ENCODE measurements around the gene KCNMB2.
A peak's percentile ranks its signal among the peaks of the same experiment; 100 is the strongest.

The KCNMB2 gene

GRCh38 chr3:178583963-178584575 is 47.8 kb downstream of the KCNMB2 start:
- DNase-seq, result no peak

DNA sequence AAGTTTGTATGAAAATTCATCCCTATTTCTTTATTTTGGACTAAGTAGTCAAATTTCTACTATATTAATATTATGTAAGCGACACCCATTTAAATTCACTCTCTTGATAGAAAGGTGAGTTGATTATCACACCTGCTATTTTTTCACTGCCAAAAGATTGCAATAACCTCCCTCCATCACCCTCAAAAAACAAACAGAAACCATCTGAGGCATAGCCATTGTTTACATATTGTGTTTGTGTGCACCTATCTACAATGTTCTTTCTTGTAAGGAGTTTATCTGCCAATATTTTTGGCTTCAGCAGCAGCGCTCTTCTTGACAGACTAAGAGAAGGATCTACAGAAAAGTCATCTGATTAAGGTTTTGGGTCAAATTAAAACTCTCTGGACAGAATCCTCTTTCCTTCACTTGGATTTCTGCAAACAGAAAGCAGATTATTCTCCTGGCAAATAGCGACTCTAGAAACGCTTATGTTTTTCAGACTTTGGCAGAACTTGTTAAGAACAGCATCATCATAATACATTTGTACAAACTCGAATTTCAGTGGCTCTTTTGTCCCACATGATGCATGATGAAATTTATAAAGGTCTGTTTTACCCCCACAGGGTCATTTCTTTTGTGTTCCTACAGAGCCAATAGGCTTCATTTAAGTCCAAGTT is 48.6 kb downstream of the KCNMB2 start:
- DNase-seq, result no peak

- no peak for DNase-seq
Observed at GRCh38 chr3:178585454-178585853, 49.2 kb downstream of the KCNMB2 start.

DNA sequence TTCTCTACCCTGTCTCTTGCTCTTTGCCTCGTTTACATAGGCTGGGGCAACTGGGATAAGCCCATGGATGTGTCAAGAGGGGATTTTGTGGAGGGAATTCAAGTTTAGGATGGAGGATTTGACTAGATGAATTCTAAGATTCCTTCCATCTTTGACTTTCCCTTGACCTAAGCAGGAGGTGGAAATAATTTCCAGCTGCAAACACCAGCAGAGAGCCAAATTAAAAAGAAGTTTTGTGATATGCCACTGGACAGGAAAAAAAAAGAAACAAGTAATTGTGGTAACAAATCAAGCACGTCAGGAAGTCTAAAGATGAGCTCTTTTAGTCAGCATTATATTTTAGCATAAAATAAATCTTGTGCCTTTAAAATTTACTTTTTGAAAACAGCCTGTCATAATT is 49.8 kb downstream of the KCNMB2 start:
- no peak for DNase-seq

DNA sequence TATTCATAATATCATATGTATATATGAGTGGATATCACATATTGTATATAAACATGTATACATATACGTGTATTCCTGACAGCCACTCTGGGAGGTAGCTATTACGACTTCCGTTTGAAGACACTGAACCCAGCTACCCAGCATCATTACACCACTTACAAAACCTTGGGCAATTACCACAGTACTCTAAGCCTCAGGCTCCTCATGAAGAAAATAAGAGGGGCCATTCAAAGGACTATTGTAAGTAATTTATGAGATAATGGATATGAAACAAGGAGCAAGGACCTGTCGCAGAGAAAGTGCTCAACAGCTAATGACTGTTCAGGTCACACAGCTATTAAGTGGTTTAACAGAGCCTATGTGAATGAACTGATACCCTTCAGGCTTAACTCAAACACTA is 52.4 kb downstream of the KCNMB2 start:
- DNase-seq, result no peak

- DNase-seq, result no peak
Observed at GRCh38 chr3:178593786-178594185, 57.5 kb downstream of the KCNMB2 start.

DNA sequence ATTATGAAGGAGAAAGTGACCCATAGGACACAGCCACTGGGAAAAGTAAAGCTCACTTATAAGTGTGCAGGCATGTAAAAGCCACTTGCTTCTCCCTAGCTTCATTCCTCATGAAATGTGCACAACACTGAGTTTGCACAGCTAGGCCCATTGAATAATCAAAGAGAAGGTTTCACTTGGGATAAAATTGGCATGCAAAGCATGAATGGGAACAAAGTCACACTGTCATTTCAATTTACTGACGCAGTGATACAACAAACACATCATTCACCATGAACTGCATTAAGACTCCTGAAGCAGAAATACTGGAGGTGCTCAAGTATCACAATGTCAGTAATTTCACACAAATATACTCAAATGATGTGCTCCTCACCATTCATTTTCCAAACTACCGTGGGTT is 61.1 kb downstream of the KCNMB2 start:
- no peak for DNase-seq

- DNase-seq, result no peak
Observed at GRCh38 chr3:178602856-178603255, 66.6 kb downstream of the KCNMB2 start.

DNA sequence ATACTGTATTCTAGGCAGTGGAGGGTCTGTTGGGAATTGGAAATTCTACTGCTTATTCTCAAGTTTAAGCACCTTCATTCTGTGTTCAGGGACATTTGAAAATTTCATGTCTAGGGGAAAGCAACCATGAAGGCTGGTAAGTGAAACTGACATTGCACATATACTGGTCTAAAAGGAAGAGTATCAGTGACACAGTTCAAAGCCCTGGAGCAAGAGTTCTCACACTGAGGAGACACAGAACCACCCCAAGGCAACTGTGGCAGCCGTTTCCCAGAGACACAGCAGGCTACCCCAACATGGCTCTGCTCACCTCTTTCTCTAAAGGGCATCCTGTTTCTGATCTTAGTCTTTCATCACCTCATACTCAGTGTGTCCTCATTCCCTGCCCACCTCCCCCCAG is 67.5 kb downstream of the KCNMB2 start:
- DNase-seq, result no peak

- peak; percentile 12 for DNase-seq
Observed at GRCh38 chr3:178618197-178618596, 82.0 kb downstream of the KCNMB2 start.

DNA sequence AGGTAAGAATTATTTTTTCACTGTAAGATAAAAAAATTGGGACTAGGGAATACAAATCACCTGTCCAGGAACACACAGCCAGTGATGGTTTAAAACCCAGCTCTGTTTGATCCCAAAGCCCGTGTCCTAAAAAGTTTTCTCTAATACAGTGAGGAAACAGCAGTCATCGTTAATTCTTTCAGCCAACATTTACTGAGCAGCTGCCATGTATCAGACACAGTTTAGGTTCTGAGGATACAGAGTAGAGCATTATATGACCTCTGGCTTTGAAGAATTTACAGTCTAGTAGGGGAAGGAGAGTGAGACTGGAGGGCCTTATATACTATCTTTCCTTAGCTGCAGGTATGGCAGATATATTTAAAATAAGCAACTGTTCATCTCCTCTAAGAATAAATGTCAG is 82.7 kb downstream of the KCNMB2 start:
- DNase-seq, result no peak

GRCh38 chr3:178623666-178624255 is 87.5 kb downstream of the KCNMB2 start:
- DNase-seq, result peak; percentile 40

DNA sequence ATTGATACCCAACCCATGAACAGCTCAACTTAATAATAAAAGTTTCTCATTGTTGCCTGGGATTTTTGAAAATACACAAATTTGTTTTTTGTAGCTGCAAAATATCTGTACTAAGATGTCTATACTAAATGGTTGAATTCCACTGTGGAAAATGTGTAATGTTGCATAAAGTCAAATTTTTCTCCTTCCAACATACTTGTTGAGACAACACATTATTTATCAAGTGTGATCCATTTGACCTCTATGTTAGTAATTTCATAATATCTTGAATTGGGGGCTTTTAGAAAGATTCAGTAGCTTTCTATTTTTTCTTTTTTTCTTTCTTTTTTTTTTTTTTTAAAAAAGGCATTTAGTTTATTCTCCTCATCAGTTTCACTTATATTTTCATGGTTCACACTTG is 88.0 kb downstream of the KCNMB2 start:
- DNase-seq, result no peak

- DNase-seq, result no peak
Observed at GRCh38 chr3:178625053-178625600, 88.9 kb downstream of the KCNMB2 start.

DNA sequence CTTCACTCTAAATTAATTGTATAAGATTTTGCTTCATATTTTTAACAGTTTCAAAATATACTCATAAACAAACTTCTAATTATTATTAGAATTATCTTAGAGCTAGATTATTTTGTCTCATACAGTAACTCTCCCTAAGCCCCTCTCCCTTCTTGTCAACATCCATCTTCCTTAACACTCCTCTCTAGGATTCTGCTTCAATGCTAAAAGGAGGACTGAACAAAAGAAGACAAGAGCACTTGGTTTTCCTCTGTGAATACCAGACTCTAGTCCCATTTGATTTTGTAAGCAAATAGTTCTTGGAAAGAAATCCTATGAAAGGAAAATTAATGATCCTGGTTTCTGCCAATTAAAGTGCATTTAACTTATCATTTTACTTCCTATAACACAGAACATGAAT is 91.8 kb downstream of the KCNMB2 start:
- no peak for DNase-seq

DNA sequence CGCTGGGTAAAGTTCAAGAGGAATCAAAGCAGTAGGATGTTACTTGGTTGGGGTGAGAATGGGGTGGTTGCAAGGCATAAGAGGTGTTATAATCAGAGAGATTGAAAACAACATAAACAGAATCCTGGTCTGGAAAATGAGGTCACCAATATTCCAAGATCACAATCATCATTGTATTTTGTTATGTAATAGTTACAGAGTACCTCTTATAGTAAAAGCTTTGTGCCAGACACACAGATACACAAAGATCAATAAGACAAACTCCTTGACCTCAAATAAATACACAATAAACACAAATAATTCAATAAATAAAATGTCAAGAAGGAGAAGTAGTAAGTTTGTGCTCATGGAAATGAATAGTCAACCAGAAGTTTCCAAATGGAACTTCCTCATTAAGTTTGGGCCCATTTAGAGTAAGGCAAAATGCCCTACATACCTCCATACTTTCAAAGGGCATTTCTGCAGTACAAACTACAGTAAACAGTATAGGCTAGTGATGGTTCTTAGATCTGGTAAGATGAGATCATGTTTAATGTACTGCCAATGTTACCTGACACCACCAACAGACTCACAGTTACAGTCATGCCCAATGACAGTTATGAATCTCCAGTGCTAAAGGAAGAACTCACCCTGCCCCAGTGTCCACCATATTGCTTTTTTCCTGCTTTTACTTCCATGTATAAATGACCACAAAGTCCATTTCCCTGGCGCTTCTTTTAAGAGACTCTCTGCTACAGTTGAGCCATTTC is 93.4 kb downstream of the KCNMB2 start:
- DNase-seq, result no peak

DNA sequence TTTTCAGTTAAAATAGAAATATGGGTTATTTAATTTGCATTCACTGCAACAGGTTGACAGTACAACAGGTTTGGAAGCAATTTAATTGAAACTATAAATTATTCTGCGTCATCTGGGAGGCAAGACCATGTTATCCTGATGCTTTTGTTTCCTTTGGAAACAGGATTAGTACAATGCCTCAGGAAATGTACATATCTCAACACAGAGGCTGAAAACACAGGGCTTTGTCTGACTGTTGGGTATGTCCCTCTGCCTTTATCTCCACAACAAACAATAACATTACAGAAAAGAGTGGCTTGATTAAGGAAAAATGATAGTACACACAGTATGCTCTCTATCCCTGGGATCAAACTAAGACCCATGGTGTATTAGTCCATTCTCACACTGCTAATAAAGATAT is 95.7 kb downstream of the KCNMB2 start:
- DNase-seq, result no peak

DNA sequence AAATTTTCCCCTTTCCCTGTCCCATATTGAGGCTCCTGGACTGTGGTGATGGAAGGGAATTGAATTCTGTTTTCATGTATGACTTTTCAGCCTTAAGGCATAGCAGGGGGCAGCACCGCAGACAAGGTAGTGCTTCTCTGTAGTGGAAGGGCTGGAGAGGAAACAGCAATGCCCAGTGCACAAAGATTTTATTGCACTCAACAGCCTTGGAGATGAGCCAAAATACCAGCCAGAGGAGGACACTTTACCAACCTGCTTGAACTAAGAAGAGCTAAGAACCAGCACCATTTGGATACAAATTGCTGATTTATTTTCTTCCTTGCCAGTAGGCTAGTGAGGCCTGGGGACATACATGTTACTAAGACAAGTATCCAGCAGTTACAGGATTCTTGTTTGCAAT is 98.7 kb downstream of the KCNMB2 start:
- DNase-seq, result no peak

DNA sequence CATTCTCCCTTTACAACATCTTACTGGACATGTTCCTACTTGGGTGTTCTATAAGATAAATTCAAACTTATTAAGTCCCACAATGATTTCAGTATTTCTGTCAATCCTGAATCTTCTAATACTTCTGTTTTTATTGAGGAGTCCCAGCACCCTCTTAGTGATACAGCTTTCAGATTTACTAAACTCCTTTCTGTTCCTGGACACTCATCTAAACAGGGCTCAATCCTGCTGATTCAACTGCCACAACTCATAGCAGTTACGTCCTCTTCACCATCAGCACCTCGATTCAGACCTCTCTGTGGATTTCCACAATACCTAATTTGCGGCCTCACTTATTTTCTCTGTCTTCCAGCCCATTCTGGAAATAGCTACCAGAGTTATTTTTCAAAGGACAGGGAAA is 101.6 kb downstream of the KCNMB2 start:
- DNase-seq, result no peak

DNA sequence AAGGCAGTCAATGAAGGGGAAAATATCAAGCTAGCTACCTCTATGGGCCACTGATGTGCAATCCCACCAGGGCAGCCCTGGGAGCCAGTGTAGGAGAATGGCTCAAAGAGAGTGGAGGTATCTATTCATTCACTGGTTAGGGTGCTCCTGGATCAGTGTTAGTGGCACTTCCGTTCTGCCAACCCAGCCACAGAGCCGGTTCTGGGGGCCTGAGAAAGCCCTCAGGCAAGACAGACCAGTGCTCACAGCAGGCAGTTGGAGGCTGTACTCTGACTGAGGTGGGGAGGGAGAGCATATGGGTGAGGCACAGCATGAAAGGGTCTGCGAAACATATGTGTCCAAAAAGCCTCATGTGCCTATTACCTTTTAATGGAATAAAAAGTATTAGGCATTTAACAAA is 109.3 kb downstream of the KCNMB2 start:
- DNase-seq, result no peak

DNA sequence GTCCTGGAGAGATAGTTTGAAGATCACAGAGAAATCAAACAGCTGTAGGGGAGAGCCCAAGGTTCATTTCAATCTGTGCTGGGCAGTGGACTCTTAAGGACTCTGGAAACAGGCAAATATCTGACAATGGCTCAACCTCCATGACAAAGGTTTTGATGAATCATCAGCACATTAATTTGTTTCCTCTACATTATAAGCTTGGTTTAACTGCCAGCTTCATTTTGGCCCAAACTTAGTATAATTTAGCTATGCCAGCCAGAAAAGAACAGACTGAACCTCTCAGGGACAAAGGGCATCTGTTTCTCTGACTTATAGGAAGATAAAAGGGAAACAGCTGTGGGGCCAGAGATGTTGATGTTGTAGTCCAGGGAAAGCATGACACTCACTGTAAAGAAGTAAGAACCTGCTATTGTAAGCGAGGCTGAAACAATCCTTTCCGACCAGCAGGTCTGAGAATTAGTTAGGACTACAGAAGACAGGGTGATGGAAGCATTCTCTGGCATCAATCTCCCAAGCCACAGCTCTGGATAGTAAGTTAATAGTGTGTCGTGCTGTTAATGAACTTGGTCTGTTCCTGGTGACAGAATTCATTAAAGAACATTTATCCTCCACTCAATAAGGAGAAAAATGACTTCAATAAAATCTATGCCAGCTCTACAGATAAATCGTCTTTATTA is 110.1 kb downstream of the KCNMB2 start:
- DNase-seq, result no peak

DNA sequence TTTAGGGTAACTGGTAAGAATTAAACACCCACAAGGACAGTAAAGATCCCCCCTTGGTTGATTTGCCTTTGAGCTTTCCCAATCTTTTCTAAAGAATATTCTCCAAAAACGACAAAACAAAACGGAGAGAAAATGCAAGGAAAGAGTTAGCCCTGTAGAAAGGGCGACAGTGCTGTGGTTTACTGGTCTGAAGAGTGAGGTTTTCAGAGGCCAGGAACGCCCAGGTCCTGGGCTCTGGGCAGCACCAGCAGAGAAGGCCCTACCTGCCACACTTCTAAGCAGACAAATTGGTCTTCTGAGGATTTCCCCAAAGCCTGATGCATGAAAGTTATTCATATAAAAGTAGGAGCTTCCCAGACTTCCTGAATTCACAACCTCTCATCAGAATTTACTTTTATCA is 119.3 kb downstream of the KCNMB2 start:
- no peak for DNase-seq
